Keratinocyte (primary cell): Measurements from ENCODE around the gene BHMT. TPM values are rescaled to one million over a fixed set of nuclear protein-coding genes. Genes with fewer than 3 reads are reported as not detected.

Experiments
- DNase-seq: peaks from one replicate; pipeline ENCODE4 v3.0.0-alpha.2; 2011; ENCODE audit warnings: low read depth, missing footprints, low spot score
- FAIRE-seq: peaks from 2 replicates; lab custom pipeline; 2011; peaks lifted over from hg19 to GRCh38; lab: Jason Lieb, UNC
- H2AFZ ChIP-seq: 2 replicates; pipeline ENCODE4 v1.6.0; 2012; ENCODE audit warnings: low read length, control low read depth, inconsistent platforms; ENCODE audit not compliant: control insufficient read depth
- H3K27ac ChIP-seq: 2 replicates; pipeline ENCODE4 v1.5.1; 2011; ENCODE audit warnings: low read length; ENCODE audit not compliant: control insufficient read depth, insufficient read depth
- H3K27me3 ChIP-seq: 3 replicates; pipeline ENCODE4 v1.6.0; 2011; ENCODE audit warnings: low read length; ENCODE audit not compliant: control insufficient read depth, insufficient read depth; ENCODE audit errors: extremely low read depth
- H3K36me3 ChIP-seq, 2 experiments: 2 replicates in 1 of 2; 3 replicates in 1 of 2; pipeline ENCODE4 v1.5.1; 2011; ENCODE audit warnings: low read length in 2 of 2, mild to moderate bottlenecking in 1 of 2; ENCODE audit not compliant: control insufficient read depth in 2 of 2, insufficient read depth in 2 of 2; ENCODE audit errors: extremely low read depth in 1 of 2
- H3K4me1 ChIP-seq: 3 replicates; pipeline ENCODE4 v1.5.1; 2011; ENCODE audit warnings: low read length; ENCODE audit not compliant: control insufficient read depth, insufficient read depth; ENCODE audit errors: extremely low read depth
- H3K4me2 ChIP-seq: 3 replicates; pipeline ENCODE4 v1.6.0; 2011; ENCODE audit warnings: low read depth, low read length; ENCODE audit not compliant: control insufficient read depth, insufficient read depth; ENCODE audit errors: extremely low read depth
- H3K4me3 ChIP-seq, 3 experiments: fragments of 200-600 bp in 1 of 3; sonication (generic) in 1 of 3; 2 replicates in 2 of 3; 3 replicates in 1 of 3; pipeline ENCODE4 v1.5.1; 2011 to 2016; ENCODE audit warnings: low read length in 3 of 3, mild to moderate bottlenecking in 3 of 3, control low read depth in 2 of 3, inconsistent platforms in 1 of 3, low read depth in 1 of 3, mixed read lengths in 1 of 3, mixed run types in 1 of 3, moderate library complexity in 1 of 3; ENCODE audit not compliant: control insufficient read depth in 2 of 3, insufficient read depth in 2 of 3; ENCODE audit errors: extremely low read depth in 1 of 3
- H3K79me2 ChIP-seq: 2 replicates; pipeline ENCODE4 v1.6.0; 2012; ENCODE audit warnings: low read length; ENCODE audit not compliant: control insufficient read depth, insufficient read depth
- H3K9ac ChIP-seq: 3 replicates; pipeline ENCODE4 v1.6.0; 2011; ENCODE audit warnings: low read length; ENCODE audit not compliant: control insufficient read depth, insufficient read depth; ENCODE audit errors: extremely low read depth
- H3K9me1 ChIP-seq: 3 replicates; pipeline ENCODE4 v1.6.0; 2011; ENCODE audit warnings: low read length; ENCODE audit not compliant: control insufficient read depth, insufficient read depth; ENCODE audit errors: extremely low read depth
- H3K9me3 ChIP-seq: 2 replicates; pipeline ENCODE4 v1.5.1; 2012; ENCODE audit warnings: low read depth, low read length; ENCODE audit not compliant: control insufficient read depth
- H4K20me1 ChIP-seq: 3 replicates; pipeline ENCODE4 v1.6.0; 2011; ENCODE audit warnings: low read length; ENCODE audit not compliant: control insufficient read depth, insufficient read depth; ENCODE audit errors: extremely low read depth
- EZH2 ChIP-seq: IDR thresholded peaks from one replicate; pipeline ENCODE4 v1.6.1; 2012; ENCODE audit warnings: inconsistent platforms, mild to moderate bottlenecking, low read length, moderate library complexity
- dilution Hi-C: fragments of 300-500 bp; cut with MboI; formaldehyde crosslinking; loops from one replicate; pipeline ENCODE4 v1.7.0; 2020; ENCODE audit warnings: low sequenced_read_pairs; ENCODE audit not compliant: extremely low pct_ligation_motif_present
- polyA plus RNA-seq, 5 experiments: library from polyadenylated mRNA; depleted of rRNA in 3 of 5; stranded (reverse) in 3 of 5; stranded (forward) in 1 of 5; unstranded in 1 of 5; fragments of >200 nt; gene quantifications; 1 replicate in 1 of 5; 2 replicates in 3 of 5; 3 replicates in 1 of 5; pipeline versions ENCODE4 v1.2.1 to v1.2.3, GENCODE V29; 2011 to 2012; ENCODE audit warnings: missing spikeins in 2 of 5, low read depth in 1 of 5, low replicate concordance in 1 of 5
- TF ChIP-seq, protein P1 (sequence below), 3 experiments: IDR thresholded peaks in 1 of 3; conservative IDR thresholded peaks in 1 of 3; optimal IDR thresholded peaks in 1 of 3; 2 replicates in 2 of 3; 3 replicates in 1 of 3; pipeline versions ENCODE3 to v1.5.1; 2011; ENCODE audit warnings: low read length in 3 of 3, mild to moderate bottlenecking in 3 of 3, moderate library complexity in 2 of 3, control low read depth in 1 of 3, inconsistent platforms in 1 of 3; ENCODE audit not compliant: insufficient read depth in 2 of 3; ENCODE audit errors: extremely low read depth in 1 of 3

Gene BHMT
- polyA plus RNA-seq, 1 donor (not counting 4 experiments of a cell fraction or from before 2014, with no cell fraction given): not detected

DNA sequence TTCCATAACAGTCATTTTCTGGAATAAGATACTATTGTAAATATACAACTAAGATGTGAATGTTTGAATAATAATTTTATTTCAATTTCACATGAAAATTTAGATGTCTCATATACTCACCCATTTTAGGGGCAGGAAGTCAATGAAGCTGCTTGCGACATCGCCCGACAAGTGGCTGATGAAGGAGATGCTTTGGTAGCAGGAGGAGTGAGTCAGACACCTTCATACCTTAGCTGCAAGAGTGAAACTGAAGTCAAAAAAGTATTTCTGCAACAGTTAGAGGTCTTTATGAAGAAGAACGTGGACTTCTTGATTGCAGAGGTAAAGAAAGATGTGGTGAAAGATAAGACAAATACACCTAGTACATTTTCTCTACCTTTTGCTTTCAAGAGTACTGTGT, 8.6 kb downstream of the BHMT start:
- no peak overlapping the region for H3K9ac ChIP-seq
- no peak overlapping the region for H3K4me3 ChIP-seq
- no peak for FAIRE-seq
- TF ChIP-seq, protein P1, sequence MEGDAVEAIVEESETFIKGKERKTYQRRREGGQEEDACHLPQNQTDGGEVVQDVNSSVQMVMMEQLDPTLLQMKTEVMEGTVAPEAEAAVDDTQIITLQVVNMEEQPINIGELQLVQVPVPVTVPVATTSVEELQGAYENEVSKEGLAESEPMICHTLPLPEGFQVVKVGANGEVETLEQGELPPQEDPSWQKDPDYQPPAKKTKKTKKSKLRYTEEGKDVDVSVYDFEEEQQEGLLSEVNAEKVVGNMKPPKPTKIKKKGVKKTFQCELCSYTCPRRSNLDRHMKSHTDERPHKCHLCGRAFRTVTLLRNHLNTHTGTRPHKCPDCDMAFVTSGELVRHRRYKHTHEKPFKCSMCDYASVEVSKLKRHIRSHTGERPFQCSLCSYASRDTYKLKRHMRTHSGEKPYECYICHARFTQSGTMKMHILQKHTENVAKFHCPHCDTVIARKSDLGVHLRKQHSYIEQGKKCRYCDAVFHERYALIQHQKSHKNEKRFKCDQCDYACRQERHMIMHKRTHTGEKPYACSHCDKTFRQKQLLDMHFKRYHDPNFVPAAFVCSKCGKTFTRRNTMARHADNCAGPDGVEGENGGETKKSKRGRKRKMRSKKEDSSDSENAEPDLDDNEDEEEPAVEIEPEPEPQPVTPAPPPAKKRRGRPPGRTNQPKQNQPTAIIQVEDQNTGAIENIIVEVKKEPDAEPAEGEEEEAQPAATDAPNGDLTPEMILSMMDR (optimal IDR thresholded peaks at IDR 0.05 in 1 of 3, IDR thresholded peaks at IDR 0.05 in 1 of 3, conservative IDR thresholded peaks at IDR 0.05 in 1 of 3; ENCODE audit: extremely low read depth in 1 of 3, insufficient read depth in 2 of 3, low read length in 3 of 3): no peak
- no peak for TF ChIP-seq EZH2
- no peaks in the 10 kb centered on the region for H3K9me3 ChIP-seq
- DNase-seq: no peak
- H3K4me1 ChIP-seq: no peaks in the 10 kb centered on the region
- dilution Hi-C loops: no loop called here
- H3K27ac ChIP-seq: no peak overlapping the region
- H4K20me1 ChIP-seq: no peaks in the 10 kb centered on the region
- no peaks in the 10 kb centered on the region for H3K36me3 ChIP-seq
- H3K4me2 ChIP-seq: no peak overlapping the region
- H3K9me1 ChIP-seq: no peaks in the 10 kb centered on the region
- peaks cover 2% of the 10 kb centered on the region for H3K27me3 ChIP-seq
- H3K79me2 ChIP-seq: no peaks in the 10 kb centered on the region
- H2AFZ ChIP-seq: no peak overlapping the region

DNA sequence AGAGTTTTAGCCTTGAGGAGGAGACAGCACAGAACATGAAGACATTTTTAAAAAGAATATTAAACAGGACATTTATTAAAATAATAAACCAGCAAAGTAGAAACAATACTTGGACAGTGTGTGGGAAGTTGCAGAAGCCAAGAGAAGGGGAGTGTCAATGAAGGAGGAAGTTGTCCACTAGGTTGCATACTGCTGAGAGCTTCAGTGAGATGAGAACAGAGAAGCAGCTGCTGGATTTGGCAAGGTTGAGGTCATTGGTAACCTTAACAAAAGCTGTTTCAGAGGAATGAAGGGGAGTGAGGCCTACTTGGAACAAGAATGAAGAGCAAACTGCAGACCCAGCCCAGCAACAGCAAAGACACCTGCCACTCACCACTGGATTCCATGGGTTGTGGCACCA, 11.4 kb downstream of the BHMT start:
- no peaks in the 10 kb centered on the region for H3K9me3 ChIP-seq
- no peak overlapping the region for H3K27ac ChIP-seq
- H3K4me2 ChIP-seq: no peak overlapping the region
- dilution Hi-C loops: no loop called here
- no peak for DNase-seq
- H2AFZ ChIP-seq: no peak overlapping the region
- no peaks in the 10 kb centered on the region for H3K36me3 ChIP-seq
- H3K4me3 ChIP-seq: no peak overlapping the region
- TF ChIP-seq, protein P1 (optimal IDR thresholded peaks at IDR 0.05 in 1 of 3, IDR thresholded peaks at IDR 0.05 in 1 of 3, conservative IDR thresholded peaks at IDR 0.05 in 1 of 3; ENCODE audit: extremely low read depth in 1 of 3, insufficient read depth in 2 of 3, low read length in 3 of 3): no peak
- no peak for TF ChIP-seq EZH2
- H3K27me3 ChIP-seq: no peaks in the 10 kb centered on the region
- no peaks in the 10 kb centered on the region for H3K4me1 ChIP-seq
- H3K9me1 ChIP-seq: no peaks in the 10 kb centered on the region
- no peaks in the 10 kb centered on the region for H4K20me1 ChIP-seq
- H3K9ac ChIP-seq: no peak overlapping the region
- FAIRE-seq: no peak
- H3K79me2 ChIP-seq: no peaks in the 10 kb centered on the region
